CD4-positive, alpha-beta T cell treated with Interleukin-1 beta for 1 hour (primary cell): ENCODE data around the gene GPD1L.
"Not testable (repeated sequence)": the region's sequence is repeated elsewhere in the genome, so short reads cannot be mapped to it uniquely, and the experiment has no call there.

Source experiments
- DNase-seq, 2 donors: peaks; one replicate each; pipeline ENCODE4 v3.0.0-alpha.2; 2020 to 2022

Gene GPD1L

DNA sequence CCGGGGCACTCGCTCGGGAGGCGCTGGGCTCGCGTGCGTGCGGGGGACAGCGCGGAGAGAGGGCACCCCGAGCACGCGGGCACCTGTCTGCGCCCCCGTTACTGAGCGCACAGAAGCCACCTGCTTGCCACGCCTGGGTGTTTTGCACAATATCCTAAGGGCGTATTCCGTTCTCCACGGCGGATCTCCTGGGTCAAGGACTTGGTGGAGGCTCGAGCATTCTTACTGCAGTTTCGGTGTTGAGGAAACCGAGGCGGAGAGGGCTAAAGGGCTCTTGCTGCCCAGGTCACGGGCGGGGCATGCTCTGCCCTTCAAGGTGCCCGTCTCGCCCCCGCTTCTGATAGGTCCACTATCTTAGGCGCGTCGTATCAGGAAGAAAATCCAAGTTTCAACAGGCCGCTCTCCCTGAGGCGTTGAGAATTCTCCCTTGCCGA, 526 bp downstream of the GPD1L start:
- no peak for DNase-seq

- not testable (repeated sequence) for DNase-seq
Observed at GRCh38 chr3:32108224-32108623, 1.8 kb downstream of the GPD1L start.

GRCh38 chr3:32109256-32109655, 2.8 kb downstream of the GPD1L start:
- DNase-seq, result no peak

DNA sequence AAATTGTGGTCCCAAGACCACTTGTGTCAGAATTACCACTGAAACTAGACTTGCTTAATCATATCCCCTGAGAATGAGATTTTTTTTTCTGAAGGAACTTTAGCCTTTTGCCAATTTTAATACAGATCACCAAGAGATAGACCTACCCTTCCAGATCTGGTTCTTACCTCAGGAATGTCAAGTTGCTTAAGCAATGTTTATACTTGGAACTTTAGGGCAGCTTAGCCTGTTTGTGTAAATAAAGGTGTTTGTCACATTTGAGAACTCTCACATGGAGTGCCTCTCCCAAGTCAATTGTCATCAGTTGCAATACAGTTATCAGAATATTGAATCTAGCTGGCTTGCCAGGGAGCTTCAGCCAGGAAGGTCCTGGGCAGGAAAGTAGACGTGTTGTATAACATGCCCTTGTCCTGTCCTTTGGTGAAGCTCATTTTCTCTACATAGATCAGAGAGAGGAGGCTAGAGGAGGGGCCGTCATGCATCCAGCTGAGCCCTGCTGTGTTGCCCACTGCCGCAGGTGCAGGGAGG, 3.9 kb downstream of the GPD1L start:
- DNase-seq, result no peak

DNA sequence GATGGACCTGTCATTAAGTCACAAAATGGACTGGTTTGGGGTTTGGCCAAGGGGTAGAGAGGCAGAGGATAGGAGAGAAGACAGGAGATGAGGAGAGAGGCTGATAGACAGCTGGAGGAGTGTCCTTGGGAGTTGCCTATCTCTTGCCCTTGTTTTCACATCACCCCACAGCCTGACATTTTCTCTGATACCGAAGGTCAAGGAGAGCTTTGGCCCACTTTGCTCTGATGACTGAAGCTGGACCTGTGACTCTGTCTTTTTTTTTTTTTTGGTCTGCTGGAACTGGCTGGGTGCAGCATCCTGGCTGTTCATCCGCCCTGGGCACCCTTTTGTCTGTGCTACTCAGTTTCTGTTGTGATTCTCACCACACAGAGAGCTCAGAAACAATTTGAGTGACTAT, 5.1 kb downstream of the GPD1L start:
- DNase-seq, result no peak

- DNase-seq, result no peak
Observed at GRCh38 chr3:32113566-32113965, 7.1 kb downstream of the GPD1L start.

- DNase-seq, result peak in 1 of 2 donors; percentile 7
Observed at GRCh38 chr3:32113981-32114545, 7.6 kb downstream of the GPD1L start.

GRCh38 chr3:32114546-32115386, 8.3 kb downstream of the GPD1L start:
- peak; percentile 68 to 77 for DNase-seq

- no peak for DNase-seq
Observed at GRCh38 chr3:32117320-32117719, 10.9 kb downstream of the GPD1L start.

DNA sequence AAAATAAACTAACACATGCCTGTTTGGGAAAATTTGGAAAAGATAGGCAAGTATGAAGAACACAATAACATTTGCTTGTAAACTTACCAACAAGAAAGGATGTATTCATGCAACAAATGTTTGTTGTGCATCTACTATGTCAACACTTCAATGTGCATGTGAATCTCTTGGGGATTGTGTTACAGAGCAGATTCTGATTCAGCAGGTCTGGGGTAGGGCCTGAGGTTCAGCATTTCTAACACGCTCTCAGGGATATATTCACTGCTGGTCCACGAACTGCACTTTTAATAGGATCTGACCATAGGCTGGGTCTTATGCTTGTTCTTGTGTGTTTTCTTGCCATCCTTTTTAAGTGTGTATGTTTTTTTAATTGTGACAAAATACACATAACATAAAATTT, 11.8 kb downstream of the GPD1L start:
- DNase-seq, result no peak

GRCh38 chr3:32120471-32120870, 14.1 kb downstream of the GPD1L start:
- no peak for DNase-seq

DNA sequence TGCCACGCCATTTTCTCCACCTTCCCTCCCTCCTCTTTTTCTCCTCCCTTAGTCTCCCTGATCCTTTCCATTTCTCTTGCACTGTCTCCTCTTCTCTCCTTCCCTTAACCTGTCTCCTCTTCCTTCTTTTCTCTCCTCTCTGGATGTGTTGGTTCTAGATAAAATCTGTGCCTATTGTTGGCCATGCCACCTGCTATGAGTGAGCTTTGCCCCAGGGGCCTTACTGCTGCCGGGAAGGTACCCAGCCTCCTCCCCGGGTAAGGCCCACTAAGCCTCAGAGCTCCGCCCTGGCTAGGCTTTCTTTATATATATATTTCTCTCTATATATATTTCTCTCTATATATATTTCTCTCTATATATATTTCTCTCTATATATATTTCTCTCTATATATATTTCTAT, 14.7 kb downstream of the GPD1L start:
- DNase-seq, result no peak

DNA sequence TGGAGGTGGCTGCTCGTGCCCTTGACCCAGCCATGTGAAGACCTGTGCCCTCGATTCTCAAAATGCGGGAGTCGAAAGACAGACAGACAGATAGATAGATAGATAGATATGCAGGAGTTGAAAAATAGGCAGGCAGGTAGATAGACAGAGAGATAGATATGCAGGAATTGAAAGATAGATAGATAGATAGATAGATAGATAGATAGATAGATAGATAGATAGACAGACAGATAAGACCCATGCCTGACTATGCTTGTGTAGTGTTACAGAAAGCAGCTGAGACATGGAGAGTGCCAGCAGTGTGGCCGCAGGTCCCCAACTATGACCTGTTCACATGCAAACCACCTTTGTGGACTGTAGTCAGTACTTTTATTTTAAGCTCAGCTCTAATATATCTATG, 17.2 kb downstream of the GPD1L start:
- no peak for DNase-seq

- no peak for DNase-seq
Observed at GRCh38 chr3:32125012-32125411, 18.6 kb downstream of the GPD1L start.

DNA sequence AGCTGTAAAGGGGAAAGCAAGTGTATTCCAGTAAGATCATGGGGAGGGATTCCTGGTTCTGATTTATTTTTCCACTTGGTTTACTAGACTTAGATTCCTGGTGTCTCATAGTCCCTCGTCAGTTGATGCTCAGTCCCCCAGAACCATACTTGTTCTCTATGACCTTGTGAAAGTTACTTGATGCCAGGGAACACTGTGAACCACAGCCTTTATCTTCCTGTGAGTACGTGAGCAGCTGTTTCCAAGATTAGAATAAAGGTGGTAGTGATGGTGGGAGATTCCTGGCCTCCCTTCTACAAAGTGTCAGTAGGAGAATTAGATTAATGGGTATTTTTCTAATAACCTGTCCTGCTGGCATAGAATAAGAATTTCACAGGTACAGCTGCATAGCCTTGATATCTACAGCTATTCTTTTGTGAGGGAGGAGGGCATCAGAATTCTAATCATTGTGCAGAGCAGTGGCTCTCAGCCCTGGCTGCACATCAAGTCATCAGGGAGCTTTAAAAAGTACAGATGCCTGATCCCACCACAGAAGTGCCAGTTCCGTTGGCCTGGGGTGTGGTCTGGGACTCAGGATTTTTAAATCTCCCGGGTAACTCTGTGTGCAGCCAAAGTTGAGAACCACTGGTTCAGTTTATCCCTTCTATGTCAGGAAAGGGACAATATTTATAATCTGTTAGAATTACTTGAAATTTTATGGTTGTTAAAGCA, 20.0 kb downstream of the GPD1L start:
- DNase-seq, result no peak

DNA sequence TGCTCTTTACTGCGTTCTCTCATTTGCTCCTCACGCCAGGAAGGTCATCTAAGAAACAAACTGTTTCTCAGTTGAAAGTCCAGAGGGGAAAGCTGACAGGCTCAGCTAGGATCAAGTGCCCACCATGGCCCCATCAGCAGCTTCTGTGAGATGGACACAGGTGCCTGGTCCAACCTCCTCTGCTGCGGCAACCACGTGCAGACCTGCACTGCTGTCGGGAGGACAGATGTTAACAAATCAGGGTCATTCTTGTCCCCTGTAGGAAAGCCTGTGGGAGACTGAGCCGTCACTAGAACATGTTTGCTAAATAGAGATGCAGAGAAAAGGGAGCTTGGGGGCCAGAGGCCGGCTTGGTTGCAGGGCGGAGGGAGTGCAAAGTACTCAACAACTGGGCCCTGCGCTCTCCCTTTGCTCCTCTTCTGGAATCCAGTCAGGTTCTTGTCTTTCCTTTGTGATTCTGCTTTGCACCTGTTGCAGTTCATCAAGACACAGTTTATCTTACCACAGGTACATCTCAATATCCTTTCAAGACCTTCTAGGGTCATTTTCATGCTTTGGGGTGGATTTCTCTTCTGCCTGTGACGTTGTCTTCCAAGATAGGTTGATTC, 20.9 kb downstream of the GPD1L start:
- no peak for DNase-seq

DNA sequence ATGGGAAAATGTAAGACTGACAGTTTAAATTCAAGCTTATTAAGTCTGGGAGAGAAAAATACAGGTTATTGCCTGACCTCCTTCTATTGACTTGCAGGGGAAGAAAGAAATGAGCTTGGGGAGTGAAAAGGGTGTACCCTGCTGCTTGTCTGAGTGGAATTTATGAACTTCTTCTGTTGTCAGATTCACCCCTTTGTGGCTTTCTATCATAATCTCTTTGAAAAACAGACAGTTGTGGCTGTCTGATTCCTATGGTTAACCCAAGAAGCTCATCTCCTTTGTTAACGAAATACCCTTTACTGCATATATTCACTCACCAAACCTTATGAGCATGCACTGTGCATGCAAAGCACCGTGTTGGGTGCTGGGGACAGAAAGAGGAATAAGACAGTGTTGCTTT, 22.5 kb downstream of the GPD1L start:
- no peak for DNase-seq

- DNase-seq, result no peak
Observed at GRCh38 chr3:32129832-32130231, 23.4 kb downstream of the GPD1L start.

DNA sequence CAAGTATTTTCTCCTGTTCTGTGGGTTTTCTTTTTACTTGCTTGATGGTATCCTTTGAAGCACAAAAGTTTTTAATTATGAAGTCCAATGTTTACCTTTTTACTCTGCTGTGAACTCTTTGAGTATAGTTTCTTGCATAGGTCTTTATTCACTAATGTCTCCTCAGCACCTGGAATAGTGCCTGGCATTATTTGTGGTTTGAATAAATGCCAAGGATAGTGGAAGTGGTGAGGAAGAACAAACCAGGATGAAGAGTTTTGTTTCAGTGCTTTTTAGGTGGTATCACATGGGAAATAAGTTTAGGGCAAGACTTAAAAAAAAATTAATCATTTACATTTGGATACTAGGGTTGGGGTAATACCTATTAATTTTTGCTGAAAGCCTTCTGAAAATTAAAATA, 25.7 kb downstream of the GPD1L start:
- no peak for DNase-seq

DNA sequence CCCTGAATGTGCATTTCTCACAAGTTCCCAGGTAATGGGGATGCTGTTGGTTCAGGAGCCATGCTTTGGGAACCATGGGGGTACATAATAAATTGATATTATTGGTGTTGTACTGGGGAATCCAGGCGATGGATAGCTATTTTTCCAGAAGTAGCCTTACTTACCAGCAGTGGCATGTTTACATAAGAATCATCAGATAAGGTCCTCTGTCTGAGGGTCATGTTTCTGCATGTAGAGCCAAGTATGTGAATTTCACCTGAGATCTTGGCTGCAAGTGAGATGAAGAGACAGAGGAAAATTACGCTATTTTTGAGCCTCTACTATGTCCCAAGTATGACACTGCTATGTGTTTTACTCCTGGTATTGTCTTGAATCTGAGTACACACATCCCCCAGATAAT, 26.3 kb downstream of the GPD1L start:
- DNase-seq, result no peak

- DNase-seq, result no peak
Observed at GRCh38 chr3:32136703-32137102, 30.3 kb downstream of the GPD1L start.

GRCh38 chr3:32137870-32138269, 31.4 kb downstream of the GPD1L start:
- no peak for DNase-seq

- no peak for DNase-seq
Observed at GRCh38 chr3:32138545-32139104, 32.2 kb downstream of the GPD1L start.
